HL-60 (cell line): ENCODE results near the gene RAB6C.

Source experiments
- GABPA ChIP-seq: IDR thresholded peaks from 2 replicates; pipeline ENCODE4 v1.6.1; 2012; ENCODE audit warnings: low read depth
- POLR2AphosphoS5 ChIP-seq: IDR thresholded peaks from 2 replicates; pipeline ENCODE4 v1.6.1; 2012; ENCODE audit warnings: low read depth
- SPI1 ChIP-seq: IDR thresholded peaks from 2 replicates; pipeline ENCODE4 v1.6.1; 2012; ENCODE audit warnings: low read depth, mild to moderate bottlenecking, borderline replicate concordance
- TF ChIP-seq, protein P1 (sequence below): IDR thresholded peaks from one replicate; pipeline ENCODE4 v1.5.1; 2011; ENCODE audit warnings: low read length, control low read depth, inconsistent platforms; ENCODE audit not compliant: insufficient read depth
- TF ChIP-seq, protein P2 (sequence below): IDR thresholded peaks from 2 replicates; pipeline ENCODE4 v1.6.1; 2012; ENCODE audit warnings: low read depth; ENCODE audit not compliant: insufficient replicate concordance

DNA sequence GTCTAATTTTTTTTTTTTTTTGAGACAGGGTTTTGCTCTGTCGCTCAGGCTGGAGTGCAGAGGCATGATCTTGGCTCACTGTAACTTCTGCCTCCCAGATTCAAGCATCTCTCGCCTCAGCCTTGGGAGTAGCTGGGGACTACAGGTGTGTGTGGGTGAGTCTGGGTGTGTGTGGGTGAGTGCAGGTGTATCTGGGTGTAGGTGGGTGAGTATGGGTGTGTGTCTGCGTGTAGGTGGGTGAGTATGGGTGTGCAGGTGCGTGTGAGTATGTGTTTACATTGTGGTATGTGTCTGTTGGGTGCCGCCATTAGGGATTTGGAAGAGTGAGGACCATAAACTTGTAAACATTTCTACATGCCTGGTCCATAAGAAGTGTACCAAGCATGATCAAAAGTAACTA, 1.5 kb upstream of the RAB6C start:
- TF ChIP-seq, protein P1, sequence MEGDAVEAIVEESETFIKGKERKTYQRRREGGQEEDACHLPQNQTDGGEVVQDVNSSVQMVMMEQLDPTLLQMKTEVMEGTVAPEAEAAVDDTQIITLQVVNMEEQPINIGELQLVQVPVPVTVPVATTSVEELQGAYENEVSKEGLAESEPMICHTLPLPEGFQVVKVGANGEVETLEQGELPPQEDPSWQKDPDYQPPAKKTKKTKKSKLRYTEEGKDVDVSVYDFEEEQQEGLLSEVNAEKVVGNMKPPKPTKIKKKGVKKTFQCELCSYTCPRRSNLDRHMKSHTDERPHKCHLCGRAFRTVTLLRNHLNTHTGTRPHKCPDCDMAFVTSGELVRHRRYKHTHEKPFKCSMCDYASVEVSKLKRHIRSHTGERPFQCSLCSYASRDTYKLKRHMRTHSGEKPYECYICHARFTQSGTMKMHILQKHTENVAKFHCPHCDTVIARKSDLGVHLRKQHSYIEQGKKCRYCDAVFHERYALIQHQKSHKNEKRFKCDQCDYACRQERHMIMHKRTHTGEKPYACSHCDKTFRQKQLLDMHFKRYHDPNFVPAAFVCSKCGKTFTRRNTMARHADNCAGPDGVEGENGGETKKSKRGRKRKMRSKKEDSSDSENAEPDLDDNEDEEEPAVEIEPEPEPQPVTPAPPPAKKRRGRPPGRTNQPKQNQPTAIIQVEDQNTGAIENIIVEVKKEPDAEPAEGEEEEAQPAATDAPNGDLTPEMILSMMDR: no peak
- no peak for TF ChIP-seq GABPA
- TF ChIP-seq, protein P2, sequence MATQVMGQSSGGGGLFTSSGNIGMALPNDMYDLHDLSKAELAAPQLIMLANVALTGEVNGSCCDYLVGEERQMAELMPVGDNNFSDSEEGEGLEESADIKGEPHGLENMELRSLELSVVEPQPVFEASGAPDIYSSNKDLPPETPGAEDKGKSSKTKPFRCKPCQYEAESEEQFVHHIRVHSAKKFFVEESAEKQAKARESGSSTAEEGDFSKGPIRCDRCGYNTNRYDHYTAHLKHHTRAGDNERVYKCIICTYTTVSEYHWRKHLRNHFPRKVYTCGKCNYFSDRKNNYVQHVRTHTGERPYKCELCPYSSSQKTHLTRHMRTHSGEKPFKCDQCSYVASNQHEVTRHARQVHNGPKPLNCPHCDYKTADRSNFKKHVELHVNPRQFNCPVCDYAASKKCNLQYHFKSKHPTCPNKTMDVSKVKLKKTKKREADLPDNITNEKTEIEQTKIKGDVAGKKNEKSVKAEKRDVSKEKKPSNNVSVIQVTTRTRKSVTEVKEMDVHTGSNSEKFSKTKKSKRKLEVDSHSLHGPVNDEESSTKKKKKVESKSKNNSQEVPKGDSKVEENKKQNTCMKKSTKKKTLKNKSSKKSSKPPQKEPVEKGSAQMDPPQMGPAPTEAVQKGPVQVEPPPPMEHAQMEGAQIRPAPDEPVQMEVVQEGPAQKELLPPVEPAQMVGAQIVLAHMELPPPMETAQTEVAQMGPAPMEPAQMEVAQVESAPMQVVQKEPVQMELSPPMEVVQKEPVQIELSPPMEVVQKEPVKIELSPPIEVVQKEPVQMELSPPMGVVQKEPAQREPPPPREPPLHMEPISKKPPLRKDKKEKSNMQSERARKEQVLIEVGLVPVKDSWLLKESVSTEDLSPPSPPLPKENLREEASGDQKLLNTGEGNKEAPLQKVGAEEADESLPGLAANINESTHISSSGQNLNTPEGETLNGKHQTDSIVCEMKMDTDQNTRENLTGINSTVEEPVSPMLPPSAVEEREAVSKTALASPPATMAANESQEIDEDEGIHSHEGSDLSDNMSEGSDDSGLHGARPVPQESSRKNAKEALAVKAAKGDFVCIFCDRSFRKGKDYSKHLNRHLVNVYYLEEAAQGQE: no peak
- no peak for TF ChIP-seq POLR2AphosphoS5
- TF ChIP-seq SPI1: no peak
